GM19324 (cell line): ENCODE data around the gene ACMSD.
"Not testable (repeated sequence)": the region's sequence is repeated elsewhere in the genome, so short reads cannot be mapped to it uniquely, and the experiment has no call there.

ENCODE experiments used
- ATAC-seq: cut with Tn5 transposase; IDR thresholded peaks from one replicate; pipeline ENCODE4 v1.9.1; 2021; ENCODE audit warnings: mild to moderate bottlenecking, moderate library complexity; ENCODE audit not compliant: unreplicated experiment, low FRiP score

ACMSD gene

GRCh38 chr2:134838143-134838620 is at the start of gene ACMSD:
TSS of gene ACMSD (plus strand) at chr2:134838616. CDS start at chr2:134838683, 67 bp downstream.
- no peak for ATAC-seq

GRCh38 chr2:134790487-134790886 is 47.9 kb upstream of the ACMSD start:
- ATAC-seq, result no peak

- no peak for ATAC-seq
Measured at GRCh38 chr2:134791616-134792015, 46.8 kb upstream of the ACMSD start.

GRCh38 chr2:134792186-134792585 is 46.2 kb upstream of the ACMSD start:
- no peak for ATAC-seq

- ATAC-seq, result no peak
Measured at GRCh38 chr2:134795765-134796164, 42.7 kb upstream of the ACMSD start.

GRCh38 chr2:134796373-134796772 is 42.0 kb upstream of the ACMSD start:
- ATAC-seq, result no peak

- ATAC-seq, result no peak
Measured at GRCh38 chr2:134799936-134800335, 38.5 kb upstream of the ACMSD start.

GRCh38 chr2:134800341-134800740 is 38.1 kb upstream of the ACMSD start:
- no peak for ATAC-seq

GRCh38 chr2:134803609-134804405 is 34.6 kb upstream of the ACMSD start:
- ATAC-seq, result not testable (repeated sequence)

GRCh38 chr2:134815741-134816140 is 22.7 kb upstream of the ACMSD start:
- no peak for ATAC-seq

- no peak for ATAC-seq
Measured at GRCh38 chr2:134818321-134818720, 20.1 kb upstream of the ACMSD start.

- ATAC-seq, result no peak
Measured at GRCh38 chr2:134819334-134819733, 19.1 kb upstream of the ACMSD start.

GRCh38 chr2:134823431-134823830 is 15.0 kb upstream of the ACMSD start:
- no peak for ATAC-seq

- ATAC-seq, result no peak
Measured at GRCh38 chr2:134823832-134824231, 14.6 kb upstream of the ACMSD start.

- ATAC-seq, result not testable (repeated sequence)
Measured at GRCh38 chr2:134825716-134826115, 12.7 kb upstream of the ACMSD start.

GRCh38 chr2:134835471-134835870 is 2.9 kb upstream of the ACMSD start:
- no peak for ATAC-seq

- no peak for ATAC-seq
Measured at GRCh38 chr2:134836986-134837385, 1.4 kb upstream of the ACMSD start.

- ATAC-seq, result no peak
Measured at GRCh38 chr2:134839649-134840048, 1.2 kb downstream of the ACMSD start.

GRCh38 chr2:134842930-134843490 is 4.6 kb downstream of the ACMSD start:
- no peak for ATAC-seq

- ATAC-seq, result no peak
Measured at GRCh38 chr2:134843968-134844367, 5.6 kb downstream of the ACMSD start.

GRCh38 chr2:134845028-134845427 is 6.6 kb downstream of the ACMSD start:
- no peak for ATAC-seq

- ATAC-seq, result no peak
Measured at GRCh38 chr2:134845719-134846118, 7.3 kb downstream of the ACMSD start.
